H1 (cell line): ENCODE measurements around the gene PTPRD. TPM values are rescaled to one million over a fixed set of nuclear protein-coding genes. Genes with fewer than 3 reads are reported as not detected.

Source experiments
- CTCF ChIA-PET: fragments of 300-600 bp; sonication (Branson Sonifier 250); formaldehyde crosslinking; loops from one replicate; lab custom pipeline; 2021; ENCODE audit not compliant: partially characterized antibody; lab: Charles Lee
- POLR2A ChIA-PET: fragments of 300-600 bp; sonication (Branson Sonifier 250); formaldehyde crosslinking; loops from one replicate; lab custom pipeline; 2021; ENCODE audit warnings: inconsistent platforms; ENCODE audit not compliant: partially characterized antibody; lab: Charles Lee
- DNase-seq, 2 experiments: peaks; one replicate each; pipeline versions ENCODE4 v3.0.0 to v3.0.0-alpha.2; 2010 to 2022; ENCODE audit warnings: low spot score in 2 of 2, low read depth in 1 of 2, mixed read lengths in 1 of 2
- FAIRE-seq: peaks from 2 replicates; lab custom pipeline; 2011; peaks lifted over from hg19 to GRCh38; lab: Jason Lieb, UNC
- H2AFZ ChIP-seq: 2 replicates; pipeline ENCODE4 v1.8.1; 2012; ENCODE audit warnings: low read length, inconsistent platforms
- H2AK5ac ChIP-seq: 2 replicates; pipeline ENCODE4 v1.6.1; 2013; ENCODE audit warnings: low read depth, low read length
- H2BK120ac ChIP-seq: replicated peaks from 2 replicates; pipeline ENCODE3; 2013; ENCODE audit warnings: low read depth, low read length, inconsistent platforms
- H2BK12ac ChIP-seq: 2 replicates; pipeline ENCODE4 v1.6.1; 2013; ENCODE audit warnings: low read depth, low read length
- H2BK15ac ChIP-seq: 2 replicates; pipeline ENCODE4 v1.6.1; 2013; ENCODE audit warnings: low read length
- H2BK20ac ChIP-seq: 2 replicates; pipeline ENCODE4 v1.6.1; 2013; ENCODE audit warnings: low read length
- H2BK5ac ChIP-seq: 2 replicates; pipeline ENCODE4 v1.6.1; 2013; ENCODE audit warnings: low read depth, low read length
- H3K14ac ChIP-seq: 2 replicates; pipeline ENCODE4 v1.6.1; 2013; ENCODE audit warnings: inconsistent platforms; ENCODE audit not compliant: insufficient read length
- H3K18ac ChIP-seq: 2 replicates; pipeline ENCODE4 v1.6.1; 2013; ENCODE audit warnings: low read length; ENCODE audit errors: extremely low read depth
- H3K23ac ChIP-seq: 2 replicates; pipeline ENCODE4 v1.6.1; 2013; ENCODE audit warnings: inconsistent platforms; ENCODE audit not compliant: insufficient read length
- H3K23me2 ChIP-seq: 2 replicates; pipeline ENCODE4 v1.6.1; 2013; ENCODE audit warnings: low read depth, low read length
- H3K27ac ChIP-seq: 2 replicates; pipeline ENCODE4 v1.6.1; 2011; ENCODE audit warnings: low read depth, low read length, inconsistent platforms
- H3K27me3 ChIP-seq, 4 experiments: replicated peaks in 1 of 4; 1 replicate in 1 of 4; 2 replicates in 3 of 4; pipeline versions ENCODE4 v1.6.1 to v1.8.1; 2011 to 2013; ENCODE audit warnings: low read length in 3 of 4, mild to moderate bottlenecking in 3 of 4, inconsistent platforms in 2 of 4, mixed read lengths in 2 of 4, moderate library complexity in 1 of 4; ENCODE audit not compliant: control insufficient read depth in 3 of 4, insufficient read depth in 3 of 4; ENCODE audit errors: extremely low read depth in 1 of 4
- H3K36me3 ChIP-seq, 4 experiments: 2 replicates each; pipeline versions ENCODE4 v1.6.1 to v1.8.1; 2011 to 2013; ENCODE audit warnings: mild to moderate bottlenecking in 4 of 4, low read length in 3 of 4, moderate library complexity in 2 of 4, control low read depth in 1 of 4, inconsistent platforms in 1 of 4; ENCODE audit not compliant: insufficient read depth in 4 of 4, control insufficient read depth in 2 of 4
- H3K4ac ChIP-seq: replicated peaks from 2 replicates; pipeline ENCODE3; 2013; ENCODE audit warnings: low read length, low read depth, mixed read lengths, inconsistent platforms; ENCODE audit not compliant: insufficient read length
- H3K4me1 ChIP-seq, 4 experiments: replicated peaks in 1 of 4; 1 replicate in 1 of 4; 2 replicates in 3 of 4; pipeline versions ENCODE4 v1.6.1 to v1.8.1; 2011 to 2013; ENCODE audit warnings: low read length in 3 of 4, inconsistent platforms in 2 of 4, mixed read lengths in 1 of 4; ENCODE audit not compliant: insufficient read depth in 4 of 4, control insufficient read depth in 3 of 4
- H3K4me2 ChIP-seq, 2 experiments: 2 replicates each; pipeline versions ENCODE4 v1.6.1 to v1.8.1; 2011 to 2013; ENCODE audit warnings: low read depth in 2 of 2, low read length in 2 of 2, control low read depth in 1 of 2, inconsistent platforms in 1 of 2, mild to moderate bottlenecking in 1 of 2; ENCODE audit not compliant: insufficient read depth in 1 of 2
- H3K4me3 ChIP-seq, 4 experiments: fragments of 200-600, 300-600 bp in 1 of 4; sonication (generic), shearing (Covaris generic), sonication (Bioruptor Twin) in 1 of 4; 2 replicates each; pipeline versions ENCODE4 v1.5.1 to v1.8.1; 2011 to 2016; ENCODE audit warnings: low read length in 4 of 4, low read depth in 3 of 4, control low read depth in 2 of 4, inconsistent platforms in 2 of 4, mild to moderate bottlenecking in 2 of 4, mixed read lengths in 1 of 4, moderate library complexity in 1 of 4; ENCODE audit not compliant: insufficient read depth in 2 of 4; ENCODE audit errors: extremely low read depth in 1 of 4
- H3K56ac ChIP-seq: replicated peaks from 2 replicates; pipeline ENCODE3; 2013; ENCODE audit warnings: low read depth, mild to moderate bottlenecking, mixed read lengths, low read length, inconsistent platforms; ENCODE audit not compliant: insufficient read length
- H3K79me1 ChIP-seq: 2 replicates; pipeline ENCODE4 v1.6.1; 2013; ENCODE audit warnings: low read depth, low read length, control low read depth
- H3K79me2 ChIP-seq, 2 experiments: 2 replicates each; pipeline versions ENCODE4 v1.6.1 to v1.8.1; 2012 to 2013; ENCODE audit warnings: low read length in 2 of 2, mild to moderate bottlenecking in 2 of 2, inconsistent platforms in 1 of 2; ENCODE audit not compliant: insufficient read depth in 2 of 2, control insufficient read depth in 1 of 2
- H3K9ac ChIP-seq, 4 experiments: replicated peaks in 1 of 4; 1 replicate in 1 of 4; 2 replicates in 3 of 4; pipeline versions ENCODE4 v1.6.1 to v1.8.1; 2011 to 2013; ENCODE audit warnings: low read depth in 3 of 4, low read length in 3 of 4, control low read depth in 2 of 4, mild to moderate bottlenecking in 2 of 4, moderate library complexity in 2 of 4, inconsistent platforms in 1 of 4; ENCODE audit errors: extremely low read depth in 1 of 4
- H3K9me3 ChIP-seq, 2 experiments: 2 replicates each; pipeline versions ENCODE4 v1.6.1 to v1.8.1; 2012 to 2013; ENCODE audit warnings: mild to moderate bottlenecking in 2 of 2, moderate library complexity in 2 of 2, control low read depth in 1 of 2, inconsistent platforms in 1 of 2, low read depth in 1 of 2, low read length in 1 of 2, mixed read lengths in 1 of 2; ENCODE audit not compliant: insufficient read depth in 2 of 2
- H4K20me1 ChIP-seq, 2 experiments: replicated peaks in 1 of 2; 2 replicates each; pipeline versions ENCODE3 to v1.8.1; 2011 to 2013; ENCODE audit warnings: inconsistent platforms in 2 of 2, low read length in 2 of 2, mild to moderate bottlenecking in 1 of 2; ENCODE audit not compliant: insufficient read depth in 2 of 2, control insufficient read depth in 1 of 2
- H4K5ac ChIP-seq: 2 replicates; pipeline ENCODE4 v1.6.1; 2013; ENCODE audit warnings: low read length, low read depth, mixed read lengths, inconsistent platforms; ENCODE audit not compliant: insufficient read length
- H4K8ac ChIP-seq: 2 replicates; pipeline ENCODE4 v1.8.0; 2013; ENCODE audit warnings: mild to moderate bottlenecking, moderate library complexity, low read length, inconsistent platforms; ENCODE audit not compliant: insufficient read depth; ENCODE audit errors: extremely low read depth
- H4K91ac ChIP-seq: replicated peaks from 2 replicates; pipeline ENCODE3; 2013; ENCODE audit warnings: low read length, mixed read lengths, inconsistent platforms; ENCODE audit not compliant: insufficient read length
- CBX5 ChIP-seq: fragments of 300-800, 300-1000 bp; sonication (generic); IDR thresholded peaks from 2 replicates; pipeline ENCODE4 v1.7.1; 2016; ENCODE audit warnings: antibody characterized with exemption, low read length, low read depth
- CTBP2 ChIP-seq: IDR thresholded peaks from 2 replicates; pipeline ENCODE4 v1.7.0; 2011; ENCODE audit warnings: borderline replicate concordance, mild to moderate bottlenecking, moderate library complexity, mixed read lengths, low read length; ENCODE audit not compliant: insufficient read depth, insufficient read length
- FOSL1 ChIP-seq: IDR thresholded peaks from 2 replicates; pipeline ENCODE4 v1.6.1; 2011; ENCODE audit warnings: mild to moderate bottlenecking, low read depth, low read length, moderate library complexity; ENCODE audit not compliant: insufficient read depth
- JUN ChIP-seq: IDR thresholded peaks from 2 replicates; pipeline ENCODE4 v1.6.1; 2011; ENCODE audit warnings: low read depth, mild to moderate bottlenecking, improper control_type of control experiment, low read length
- NRF1 ChIP-seq: IDR thresholded peaks from 2 replicates; pipeline ENCODE4 v1.6.1; 2011; ENCODE audit warnings: mild to moderate bottlenecking, low read depth, low read length, improper control_type of control experiment
- RAD21 ChIP-seq, 2 experiments: IDR thresholded peaks in 1 of 2; conservative IDR thresholded peaks in 1 of 2; 2 replicates each; pipeline ENCODE4 v1.6.1; 2011; ENCODE audit warnings: low read depth in 2 of 2, low read length in 2 of 2, improper control_type of control experiment in 1 of 2, inconsistent platforms in 1 of 2, mild to moderate bottlenecking in 1 of 2, moderate library complexity in 1 of 2
- SIX5 ChIP-seq: IDR thresholded peaks from 2 replicates; pipeline ENCODE4 v1.6.1; 2011; ENCODE audit warnings: mild to moderate bottlenecking, low read depth, low read length
- TBP ChIP-seq: IDR thresholded peaks from 2 replicates; pipeline ENCODE4 v1.6.1; 2011; ENCODE audit warnings: low read depth, low read length, improper control_type of control experiment
- TEAD4 ChIP-seq: IDR thresholded peaks from 2 replicates; pipeline ENCODE4 v1.6.1; 2012; ENCODE audit warnings: low read depth, low read length, inconsistent platforms, mixed read lengths
- WGBS, 2 experiments: shearing (Covaris generic) in 1 of 2; methylation state at CpG; one replicate each; pipeline versions ENCODE4 v1.1.6 to v1.1.7; 2013 to 2015; ENCODE audit warnings: low lambda C conversion rate in 2 of 2, mixed read lengths in 2 of 2, inconsistent platforms in 1 of 2, low coverage in 1 of 2, missing lambda C conversion rate in 1 of 2; ENCODE audit not compliant: insufficient replicate concordance in 2 of 2, insufficient coverage in 1 of 2, insufficient read length in 1 of 2; ENCODE audit errors: extremely low coverage in 1 of 2, missing lambda C conversion rate in 1 of 2; 5-methylcytosine and 5-hydroxymethylcytosine counted together
- polyA plus RNA-seq, 7 experiments: library from polyadenylated mRNA; depleted of rRNA in 3 of 7; stranded (reverse) in 5 of 7; unstranded in 2 of 7; fragments of >200 nt in 5 of 7; fragments of 200-250 nt in 2 of 7; gene quantifications; 1 replicate in 5 of 7; 2 replicates in 1 of 7; 4 replicates in 1 of 7; pipeline versions ENCODE4 v1.2.1 to v1.2.3, GENCODE V29; 2011 to 2013; ENCODE audit warnings: missing spikeins in 2 of 7, mixed read lengths in 2 of 7
- total RNA-seq: library from RNA; stranded (reverse); fragmentation: NEBNext Ultra II Directional; extraction: Animal tissue kit (Norgen Biotek cat#: 25700); gene quantifications from 2 replicates; pipeline ENCODE4 v1.2.1, GENCODE V29; 2021
- TF ChIP-seq, protein P1 (sequence below): IDR thresholded peaks from 2 replicates; pipeline ENCODE4 v1.6.1; 2012; ENCODE audit warnings: inconsistent platforms
- TF ChIP-seq, protein P2 (sequence below): IDR thresholded peaks from 2 replicates; pipeline ENCODE4 v1.6.1; 2011; ENCODE audit warnings: low read depth, mild to moderate bottlenecking, low read length; ENCODE audit not compliant: insufficient read depth

PTPRD gene
- total and polyA plus RNA-seq, 2 of the 8 experiments (the other 6 are each of a cell fraction or from before 2014, with no cell fraction given) = 17.2 to 77.0 TPM

DNA sequence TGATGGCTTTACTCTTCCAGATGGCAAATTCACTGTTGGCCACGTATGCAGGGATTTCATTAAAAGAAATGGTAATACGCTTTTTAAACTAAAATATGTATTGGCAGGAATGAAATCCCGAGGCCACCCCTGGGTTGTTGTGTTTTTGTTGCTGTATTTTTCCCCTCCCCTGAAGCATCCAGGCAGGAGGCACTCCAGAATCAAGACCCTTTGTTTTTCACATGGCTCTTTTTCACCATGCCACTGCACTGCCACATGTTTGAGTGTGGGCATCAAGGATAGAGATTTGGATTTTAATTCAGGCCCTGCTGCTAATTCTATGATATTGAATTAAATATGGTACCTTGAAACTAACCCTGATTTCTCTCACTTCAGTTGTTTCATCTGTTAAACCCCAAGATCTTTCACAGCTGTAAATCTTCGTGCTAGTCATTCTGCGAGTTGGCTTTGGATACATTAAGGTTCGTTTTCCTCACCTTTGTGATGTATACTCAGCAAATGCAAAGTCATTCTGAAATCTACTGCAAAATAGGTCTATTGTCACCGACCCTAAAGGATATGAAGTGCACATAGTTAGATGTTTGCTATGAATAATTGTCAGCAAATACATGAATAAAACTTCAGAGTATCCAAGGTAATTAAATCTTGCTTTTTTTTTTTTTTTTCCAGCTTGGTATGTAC lies 533.4 kb downstream of the PTPRD start:
- Histone ChIP-seq H4K5ac (no peak overlapping the region), H2AFZ (peak overlapping the region; percentile 78; the same call in 1 of the 2 replicates), H2BK15ac (no peak overlapping the region), H3K9me3 (no peaks in the 10 kb centered on the region), H4K8ac (no peak overlapping the region), H4K20me1 (no peaks in the 10 kb centered on the region), H3K4me1 (peaks cover 0 to 4% (median 1%) of the 10 kb centered on the region in 4 experiments; a peak in 2 of 7 replicates), H3K18ac (no peak overlapping the region), H3K79me2 (no peaks in the 10 kb centered on the region), H3K9ac (no peak overlapping the region), H2BK20ac (no peak overlapping the region), H3K4me3 (no peak overlapping the region), H2BK12ac (no peak overlapping the region), H3K56ac (no peak overlapping the region), H2BK120ac (no peak overlapping the region), H3K23ac (no peak overlapping the region), H3K4me2 (peak overlapping the region; percentile 6 to 17; a peak in 2 of 4 replicates), H3K23me2 (no peaks in the 10 kb centered on the region), H2BK5ac (no peak overlapping the region), H3K36me3 (no peaks in the 10 kb centered on the region), H3K27ac (no peak overlapping the region), H3K27me3 (no peaks in the 10 kb centered on the region), H2AK5ac (no peak overlapping the region), H3K79me1 (no peaks in the 10 kb centered on the region), H4K91ac (no peak overlapping the region), H3K14ac (no peak overlapping the region), H3K4ac (no peak overlapping the region)
- FAIRE-seq (no peak), DNase-seq (no peak)
- CTCF ChIA-PET = interaction anchor here (0.6 to 1.5 kb wide), 4 partner anchors 22 to 190 kb away, joined by 3 read pairs; no protein-coding TSS in a partner anchor
- WGBS, 2 experiments = 70% methylated on average over 7 of the region's 7 CpGs; no CpG with 5 or more reads in 1 of the 2 experiments
- POLR2A ChIA-PET = no interaction called here
- no peak for TF ChIP-seq TEAD4
- TF ChIP-seq, protein P1, sequence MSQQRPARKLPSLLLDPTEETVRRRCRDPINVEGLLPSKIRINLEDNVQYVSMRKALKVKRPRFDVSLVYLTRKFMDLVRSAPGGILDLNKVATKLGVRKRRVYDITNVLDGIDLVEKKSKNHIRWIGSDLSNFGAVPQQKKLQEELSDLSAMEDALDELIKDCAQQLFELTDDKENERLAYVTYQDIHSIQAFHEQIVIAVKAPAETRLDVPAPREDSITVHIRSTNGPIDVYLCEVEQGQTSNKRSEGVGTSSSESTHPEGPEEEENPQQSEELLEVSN = no peak
- no peak for TF ChIP-seq CTBP2
- no peak for TF ChIP-seq TBP
- TF ChIP-seq RAD21 (IDR thresholded peaks at IDR 0.05 in 1 of 2, conservative IDR thresholded peaks at IDR 0.05 in 1 of 2; ENCODE audit: low read depth in 2 of 2, low read length in 2 of 2) = no peak
- TF ChIP-seq NRF1 = no peak
- TF ChIP-seq, protein P2, sequence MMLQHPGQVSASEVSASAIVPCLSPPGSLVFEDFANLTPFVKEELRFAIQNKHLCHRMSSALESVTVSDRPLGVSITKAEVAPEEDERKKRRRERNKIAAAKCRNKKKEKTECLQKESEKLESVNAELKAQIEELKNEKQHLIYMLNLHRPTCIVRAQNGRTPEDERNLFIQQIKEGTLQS = no peak
- TF ChIP-seq SIX5 = no peak
- no peak for TF ChIP-seq JUN
- no peak for TF ChIP-seq FOSL1
- TF ChIP-seq CBX5 = no peak
